HCT116 (cell line): ENCODE results near the gene VSNL1.

Experiments
- CTCF ChIP-seq, 3 experiments: fragments of 200-600 bp in 1 of 3; sonication (generic) in 1 of 3; IDR thresholded peaks in 2 of 3; conservative IDR thresholded peaks in 1 of 3; 2 replicates each; pipeline ENCODE4 v1.5.1; 2012 to 2017; ENCODE audit warnings: low read depth in 2 of 3, low read length in 2 of 3, antibody characterized with exemption in 1 of 3, borderline replicate concordance in 1 of 3, control low read depth in 1 of 3, mild to moderate bottlenecking in 1 of 3, mixed read lengths in 1 of 3, mixed run types in 1 of 3, moderate library complexity in 1 of 3; ENCODE audit not compliant: insufficient read depth in 1 of 3
- POLR2AphosphoS5 ChIP-seq: IDR thresholded peaks from 2 replicates; pipeline ENCODE4 v1.6.1; 2011; ENCODE audit warnings: mild to moderate bottlenecking, low read depth, low read length, moderate library complexity
- REST ChIP-seq: IDR thresholded peaks from 2 replicates; pipeline ENCODE4 v1.6.1; 2012; ENCODE audit warnings: low read depth
- SRF ChIP-seq: IDR thresholded peaks from 2 replicates; pipeline ENCODE4 v1.6.1; 2012; ENCODE audit warnings: low read depth

GRCh38 chr2:17558878-17559277 is 18.4 kb downstream of the VSNL1 start:
- TF ChIP-seq POLR2AphosphoS5, result no peak
- no peak for TF ChIP-seq CTCF (IDR thresholded peaks at IDR 0.05 in 2 of 3, conservative IDR thresholded peaks at IDR 0.05 in 1 of 3; ENCODE audit: borderline replicate concordance in 1 of 3, insufficient read depth in 1 of 3, low read depth in 2 of 3, low read length in 2 of 3)
- TF ChIP-seq SRF, result no peak
- TF ChIP-seq REST, result no peak
